ENCODE results near the gene MAGI2.

Gene MAGI2

DNA sequence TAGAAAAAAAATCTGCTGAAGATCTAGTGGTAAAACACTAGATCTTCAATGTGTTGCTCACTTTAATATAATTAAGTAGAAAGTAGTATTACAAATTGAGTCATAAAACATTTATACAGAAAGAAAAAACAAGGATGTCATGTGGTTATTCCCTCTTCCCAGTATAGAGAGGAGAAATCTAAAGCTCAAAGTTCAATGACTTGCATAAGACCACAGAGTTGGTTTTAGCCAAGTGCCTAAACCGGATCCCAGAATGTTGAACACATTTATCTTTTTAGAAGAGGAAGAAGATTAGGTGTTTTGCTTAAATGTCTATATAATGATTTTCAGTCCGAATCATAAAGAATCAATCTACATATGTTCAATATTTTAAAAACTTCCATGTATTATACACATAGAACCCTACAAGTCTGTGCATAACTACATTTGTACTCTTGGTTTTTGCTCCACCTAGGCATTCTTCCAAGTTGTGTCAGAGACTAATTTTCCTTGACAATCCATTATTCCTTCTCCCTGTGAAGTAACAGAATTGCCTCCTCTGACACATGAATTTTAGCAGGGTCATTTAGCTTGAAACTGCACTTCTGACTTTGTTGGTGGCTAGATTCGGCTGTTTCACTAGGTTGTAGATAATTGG is 389.2 kb downstream of the MAGI2 start:
- Histone ChIP-seq H3K4me3 (ENCODE audit: low read depth in 1 of 5, low read length in 5 of 5) (no peak overlapping the region), H3K9me3 (ENCODE audit: control insufficient read depth in 5 of 5, low read length in 5 of 5) (peaks cover 0 to 6% (median 0%) of the 10 kb centered on the region in 5 donors), H3K27ac (ENCODE audit: low read depth, low read length) (no peak overlapping the region), H3K36me3 (ENCODE audit: control insufficient read depth in 5 of 5, insufficient read depth in 5 of 5, low read length in 5 of 5) (no peaks in the 10 kb centered on the region), H3K27me3 (ENCODE audit: control insufficient read depth in 5 of 5, insufficient read depth in 4 of 5, low read length in 5 of 5) (no peaks in the 10 kb centered on the region), H3K9ac (ENCODE audit: low read length in 5 of 5) (no peak overlapping the region), H3K4me1 (ENCODE audit: control insufficient read depth in 5 of 5, insufficient read depth in 5 of 5, low read length in 5 of 5) (peaks cover 0 to 1% (median 0%) of the 10 kb centered on the region in 5 donors)

DNA sequence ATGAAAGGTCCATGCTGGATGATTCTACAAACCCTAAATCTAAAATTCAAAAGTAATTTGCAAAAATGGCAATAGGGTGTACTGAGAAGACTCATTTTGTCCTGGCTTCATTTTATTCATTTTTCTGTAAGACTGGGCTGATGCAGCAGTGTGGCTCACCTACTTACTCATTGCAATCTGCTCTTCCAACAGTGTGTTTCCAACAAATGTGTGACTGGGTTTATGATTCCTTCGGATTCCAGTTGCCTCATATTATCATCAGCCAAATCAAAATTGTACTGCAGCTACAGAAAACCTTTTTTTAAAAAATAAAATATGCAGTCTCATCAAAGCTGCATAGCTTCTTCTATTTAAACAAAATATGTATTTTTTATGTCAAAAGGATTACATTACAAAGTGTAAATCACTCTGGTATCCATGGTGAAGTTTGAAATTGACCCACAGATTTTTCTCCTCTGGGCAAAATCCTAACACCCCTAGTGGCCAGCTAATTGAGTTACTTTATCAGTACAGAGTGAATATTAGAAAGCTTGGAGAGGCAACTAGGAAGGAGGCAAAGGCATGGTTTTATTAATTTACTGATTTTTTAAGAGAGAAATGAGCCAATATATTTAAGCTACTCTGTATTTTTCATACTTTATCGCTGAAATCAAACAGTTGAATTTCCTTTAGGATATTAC is 390.3 kb downstream of the MAGI2 start:
- Histone ChIP-seq H3K27me3 (ENCODE audit: control insufficient read depth in 5 of 5, insufficient read depth in 4 of 5, low read length in 5 of 5) (no peaks in the 10 kb centered on the region), H3K36me3 (ENCODE audit: control insufficient read depth in 5 of 5, insufficient read depth in 5 of 5, low read length in 5 of 5) (no peaks in the 10 kb centered on the region), H3K27ac (ENCODE audit: low read depth, low read length) (no peak overlapping the region), H3K4me1 (ENCODE audit: control insufficient read depth in 5 of 5, insufficient read depth in 5 of 5, low read length in 5 of 5) (peaks cover 0 to 1% (median 0%) of the 10 kb centered on the region in 5 donors), H3K9ac (ENCODE audit: low read length in 5 of 5) (no peak overlapping the region), H3K4me3 (ENCODE audit: low read depth in 1 of 5, low read length in 5 of 5) (no peak overlapping the region), H3K9me3 (ENCODE audit: control insufficient read depth in 5 of 5, low read length in 5 of 5) (peaks cover 0 to 6% (median 0%) of the 10 kb centered on the region in 5 donors)

DNA sequence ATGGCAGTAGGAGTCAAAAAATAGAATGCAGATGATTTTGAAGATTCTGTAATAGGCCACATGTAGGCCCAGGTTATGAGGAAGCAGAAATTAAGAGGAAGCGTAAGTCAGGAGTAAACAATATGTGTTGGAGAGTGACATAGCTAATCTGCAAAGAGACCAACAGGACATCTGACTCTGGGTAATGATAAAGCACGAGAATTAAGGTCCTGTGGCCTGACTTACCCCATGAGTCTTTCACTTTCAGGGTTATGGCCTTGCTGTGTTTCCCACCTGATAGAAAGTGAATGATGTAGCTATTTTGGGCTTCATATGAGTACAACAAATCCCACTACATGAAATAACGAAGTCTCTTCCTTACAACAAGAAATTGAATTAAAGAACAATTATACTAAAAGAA is 393.0 kb downstream of the MAGI2 start:
- no peaks in the 10 kb centered on the region for H3K36me3 ChIP-seq (ENCODE audit: control insufficient read depth in 5 of 5, insufficient read depth in 5 of 5, low read length in 5 of 5)
- no peak overlapping the region for H3K9ac ChIP-seq (ENCODE audit: low read length in 5 of 5)
- no peak overlapping the region for H3K4me3 ChIP-seq (ENCODE audit: low read depth in 1 of 5, low read length in 5 of 5)
- H3K27me3 ChIP-seq (ENCODE audit: control insufficient read depth in 5 of 5, insufficient read depth in 4 of 5, low read length in 5 of 5): no peaks in the 10 kb centered on the region
- H3K27ac ChIP-seq (ENCODE audit: low read depth, low read length): no peak overlapping the region
- peaks cover 0 to 1% (median 0%) of the 10 kb centered on the region in 5 donors for H3K4me1 ChIP-seq (ENCODE audit: control insufficient read depth in 5 of 5, insufficient read depth in 5 of 5, low read length in 5 of 5)
- no peaks in the 10 kb centered on the region for H3K9me3 ChIP-seq (ENCODE audit: control insufficient read depth in 5 of 5, low read length in 5 of 5)

DNA sequence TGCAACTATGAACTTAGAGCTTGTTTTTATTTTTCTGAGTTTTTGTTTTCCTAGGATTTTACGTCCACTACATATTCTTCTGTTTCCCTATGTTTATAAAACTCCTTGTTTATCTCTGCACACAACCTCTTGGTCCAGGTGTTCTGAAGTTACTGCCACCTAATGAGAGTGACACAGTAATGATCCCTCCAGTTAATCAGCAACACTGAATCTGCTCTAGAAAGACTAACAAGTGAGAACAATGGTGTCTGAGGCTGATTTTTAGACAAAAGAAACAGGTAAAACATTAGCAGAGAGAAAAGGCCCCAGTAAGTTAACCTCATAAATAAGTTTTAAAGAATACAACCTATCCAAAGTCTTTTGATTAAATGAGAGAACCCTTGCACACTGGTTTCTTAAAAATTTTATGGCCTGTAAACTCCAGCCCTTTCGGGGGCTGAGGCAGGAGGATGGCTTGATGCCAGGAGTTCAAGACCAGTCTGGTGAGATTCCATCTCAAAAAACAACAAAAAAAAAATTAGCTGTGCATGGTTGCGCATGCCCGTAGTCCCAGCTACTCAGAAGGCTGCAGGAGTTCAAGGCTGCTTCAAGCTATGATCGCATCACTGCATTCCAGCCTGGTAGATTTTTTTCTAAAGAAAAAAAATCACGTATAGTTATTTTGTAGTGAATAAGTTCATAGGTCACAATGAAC is 397.6 kb downstream of the MAGI2 start:
- Histone ChIP-seq H3K36me3 (ENCODE audit: control insufficient read depth in 5 of 5, insufficient read depth in 5 of 5, low read length in 5 of 5) (no peaks in the 10 kb centered on the region), H3K9ac (ENCODE audit: low read length in 5 of 5) (no peak overlapping the region), H3K9me3 (ENCODE audit: control insufficient read depth in 5 of 5, low read length in 5 of 5) (no peaks in the 10 kb centered on the region), H3K4me1 (ENCODE audit: control insufficient read depth in 5 of 5, insufficient read depth in 5 of 5, low read length in 5 of 5) (no peaks in the 10 kb centered on the region), H3K27ac (ENCODE audit: low read depth, low read length) (no peak overlapping the region), H3K27me3 (ENCODE audit: control insufficient read depth in 5 of 5, insufficient read depth in 4 of 5, low read length in 5 of 5) (no peaks in the 10 kb centered on the region), H3K4me3 (ENCODE audit: low read depth in 1 of 5, low read length in 5 of 5) (no peak overlapping the region)

DNA sequence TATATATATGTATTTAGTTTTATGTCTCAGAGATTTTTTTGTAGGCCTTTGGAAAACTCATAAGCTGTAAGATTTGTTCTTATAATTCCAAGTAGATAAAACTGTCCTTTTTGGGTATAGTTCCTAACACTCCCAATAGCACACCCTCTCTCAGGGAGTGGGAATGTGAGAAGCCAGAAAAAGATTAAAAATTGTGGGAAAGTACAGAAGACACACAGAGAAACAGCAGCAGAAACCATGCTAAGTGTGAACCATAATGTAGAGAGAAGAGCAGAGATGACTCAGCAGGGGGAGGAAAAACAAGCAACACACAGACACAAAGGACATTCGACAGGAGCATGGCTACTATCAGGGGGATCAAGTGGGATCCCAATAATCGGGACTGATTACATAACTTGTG is 401.6 kb downstream of the MAGI2 start:
- no peaks in the 10 kb centered on the region for H3K36me3 ChIP-seq (ENCODE audit: control insufficient read depth in 5 of 5, insufficient read depth in 5 of 5, low read length in 5 of 5)
- H3K9ac ChIP-seq (ENCODE audit: low read length in 5 of 5): no peak overlapping the region
- no peak overlapping the region for H3K27ac ChIP-seq (ENCODE audit: low read depth, low read length)
- no peaks in the 10 kb centered on the region for H3K9me3 ChIP-seq (ENCODE audit: control insufficient read depth in 5 of 5, low read length in 5 of 5)
- no peaks in the 10 kb centered on the region for H3K4me1 ChIP-seq (ENCODE audit: control insufficient read depth in 5 of 5, insufficient read depth in 5 of 5, low read length in 5 of 5)
- H3K4me3 ChIP-seq (ENCODE audit: low read depth in 1 of 5, low read length in 5 of 5): no peak overlapping the region
- no peaks in the 10 kb centered on the region for H3K27me3 ChIP-seq (ENCODE audit: control insufficient read depth in 5 of 5, insufficient read depth in 4 of 5, low read length in 5 of 5)

DNA sequence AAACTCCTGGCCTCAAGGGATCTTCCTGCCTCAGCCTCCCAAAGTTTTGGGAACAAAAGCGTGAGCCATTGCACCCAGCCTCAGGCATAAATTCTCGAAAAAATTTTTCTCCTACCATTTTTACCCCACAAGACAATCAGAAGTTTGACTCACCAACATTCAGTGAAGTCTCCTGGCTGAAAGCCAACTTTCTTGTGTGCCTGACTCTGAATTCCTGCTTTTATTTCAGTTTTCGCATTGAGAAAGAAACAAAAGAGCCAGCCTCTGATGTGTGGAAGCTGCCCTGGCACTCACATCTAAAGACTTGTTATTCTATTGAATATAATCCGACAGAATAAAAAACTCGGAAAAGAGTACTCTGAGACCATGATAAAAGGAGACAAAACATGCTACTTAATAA is 402.9 kb downstream of the MAGI2 start:
- no peaks in the 10 kb centered on the region for H3K36me3 ChIP-seq (ENCODE audit: control insufficient read depth in 5 of 5, insufficient read depth in 5 of 5, low read length in 5 of 5)
- no peaks in the 10 kb centered on the region for H3K4me1 ChIP-seq (ENCODE audit: control insufficient read depth in 5 of 5, insufficient read depth in 5 of 5, low read length in 5 of 5)
- H3K27me3 ChIP-seq (ENCODE audit: control insufficient read depth in 5 of 5, insufficient read depth in 4 of 5, low read length in 5 of 5): no peaks in the 10 kb centered on the region
- H3K9me3 ChIP-seq (ENCODE audit: control insufficient read depth in 5 of 5, low read length in 5 of 5): no peaks in the 10 kb centered on the region
- H3K4me3 ChIP-seq (ENCODE audit: low read depth in 1 of 5, low read length in 5 of 5): no peak overlapping the region
- no peak overlapping the region for H3K9ac ChIP-seq (ENCODE audit: low read length in 5 of 5)
- no peak overlapping the region for H3K27ac ChIP-seq (ENCODE audit: low read depth, low read length)

DNA sequence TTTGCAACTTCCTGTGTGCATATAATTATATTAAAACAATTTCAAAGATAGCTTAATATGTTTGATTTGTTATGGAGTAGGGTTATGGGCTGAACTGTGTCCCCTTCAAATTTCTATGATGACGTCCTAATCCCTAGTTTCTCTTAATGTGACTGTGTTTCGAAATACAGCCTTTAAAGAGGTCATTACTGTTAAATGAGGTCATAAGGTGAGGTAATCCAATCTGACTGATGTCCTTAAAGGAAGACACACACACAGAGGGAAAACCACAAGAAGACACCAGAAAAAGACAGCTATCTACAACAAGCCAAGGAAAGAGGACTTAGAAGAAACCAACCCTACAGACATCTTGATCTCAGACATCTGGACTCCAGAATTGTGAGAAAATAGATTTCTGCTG is 407.4 kb downstream of the MAGI2 start:
- H3K27ac ChIP-seq (ENCODE audit: low read depth, low read length): no peak overlapping the region
- no peaks in the 10 kb centered on the region for H3K27me3 ChIP-seq (ENCODE audit: control insufficient read depth in 5 of 5, insufficient read depth in 4 of 5, low read length in 5 of 5)
- no peaks in the 10 kb centered on the region for H3K4me1 ChIP-seq (ENCODE audit: control insufficient read depth in 5 of 5, insufficient read depth in 5 of 5, low read length in 5 of 5)
- no peak overlapping the region for H3K4me3 ChIP-seq (ENCODE audit: low read depth in 1 of 5, low read length in 5 of 5)
- H3K9ac ChIP-seq (ENCODE audit: low read length in 5 of 5): no peak overlapping the region
- H3K9me3 ChIP-seq (ENCODE audit: control insufficient read depth in 5 of 5, low read length in 5 of 5): no peaks in the 10 kb centered on the region
- H3K36me3 ChIP-seq (ENCODE audit: control insufficient read depth in 5 of 5, insufficient read depth in 5 of 5, low read length in 5 of 5): no peaks in the 10 kb centered on the region

DNA sequence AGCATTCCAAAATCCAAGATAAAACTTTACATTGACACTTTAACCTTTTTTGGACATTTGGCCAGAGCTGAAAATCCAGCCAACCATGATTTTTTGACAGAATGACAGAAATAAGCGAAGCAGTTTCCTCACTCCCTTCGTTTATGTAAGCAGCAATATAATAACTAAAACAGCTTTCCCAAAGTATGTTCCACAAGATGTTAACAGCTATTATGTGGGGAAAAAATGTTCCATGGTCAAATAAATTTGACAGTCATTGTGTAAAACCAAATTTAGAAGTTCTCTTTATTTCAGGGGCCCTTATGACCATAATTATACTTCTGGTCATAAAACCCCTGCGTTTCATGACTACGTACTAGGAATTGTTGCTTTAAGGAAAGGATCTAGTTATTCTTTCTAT is 416.5 kb downstream of the MAGI2 start:
- Histone ChIP-seq H3K27me3 (ENCODE audit: control insufficient read depth in 5 of 5, insufficient read depth in 4 of 5, low read length in 5 of 5) (no peaks in the 10 kb centered on the region), H3K4me1 (ENCODE audit: control insufficient read depth in 5 of 5, insufficient read depth in 5 of 5, low read length in 5 of 5) (no peaks in the 10 kb centered on the region), H3K27ac (ENCODE audit: low read depth, low read length) (no peak overlapping the region), H3K9me3 (ENCODE audit: control insufficient read depth in 5 of 5, low read length in 5 of 5) (no peaks in the 10 kb centered on the region), H3K36me3 (ENCODE audit: control insufficient read depth in 5 of 5, insufficient read depth in 5 of 5, low read length in 5 of 5) (no peaks in the 10 kb centered on the region), H3K4me3 (ENCODE audit: low read depth in 1 of 5, low read length in 5 of 5) (no peak overlapping the region), H3K9ac (ENCODE audit: low read length in 5 of 5) (no peak overlapping the region)

DNA sequence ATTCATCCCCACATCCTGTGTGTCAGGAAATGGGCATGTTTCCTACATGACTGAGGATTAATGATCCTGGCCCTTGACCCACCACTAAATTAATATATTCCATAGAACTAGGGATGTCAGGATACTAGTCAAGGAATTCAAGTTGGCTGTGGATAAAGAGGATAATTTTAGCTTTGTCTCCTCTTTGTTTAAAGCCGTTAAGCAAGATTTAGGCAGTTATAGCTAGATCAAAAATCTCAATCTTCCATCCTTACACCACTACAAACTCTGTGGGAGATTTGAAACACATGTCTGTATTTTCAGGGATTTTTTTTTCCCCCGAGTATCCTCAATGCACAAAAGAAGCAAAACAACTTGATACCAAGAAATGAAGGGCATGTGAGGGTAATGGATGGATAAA is 417.1 kb downstream of the MAGI2 start:
- Histone ChIP-seq H3K36me3 (ENCODE audit: control insufficient read depth in 5 of 5, insufficient read depth in 5 of 5, low read length in 5 of 5) (no peaks in the 10 kb centered on the region), H3K4me3 (ENCODE audit: low read depth in 1 of 5, low read length in 5 of 5) (no peak overlapping the region), H3K9ac (ENCODE audit: low read length in 5 of 5) (no peak overlapping the region), H3K27ac (ENCODE audit: low read depth, low read length) (no peak overlapping the region), H3K9me3 (ENCODE audit: control insufficient read depth in 5 of 5, low read length in 5 of 5) (no peaks in the 10 kb centered on the region), H3K27me3 (ENCODE audit: control insufficient read depth in 5 of 5, insufficient read depth in 4 of 5, low read length in 5 of 5) (no peaks in the 10 kb centered on the region), H3K4me1 (ENCODE audit: control insufficient read depth in 5 of 5, insufficient read depth in 5 of 5, low read length in 5 of 5) (no peaks in the 10 kb centered on the region)

DNA sequence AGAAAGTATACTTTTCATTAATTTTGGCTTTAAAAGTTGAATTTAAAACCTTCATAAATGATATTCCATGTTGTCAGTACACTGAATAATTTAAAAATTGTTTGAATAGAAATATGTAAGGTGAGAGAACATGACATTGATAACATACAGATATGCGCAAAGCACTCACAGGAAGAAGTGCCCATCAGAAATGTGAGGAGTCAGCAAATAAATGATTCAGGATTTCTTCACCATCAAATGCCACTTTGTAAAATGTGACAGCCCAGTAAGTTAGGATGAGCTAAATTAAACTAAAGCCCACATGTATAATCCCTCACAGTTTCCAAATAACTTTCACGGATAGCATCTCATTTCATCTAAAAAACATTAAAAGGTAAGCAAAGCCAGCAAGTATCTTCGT is 417.6 kb downstream of the MAGI2 start:
- Histone ChIP-seq H3K4me3 (ENCODE audit: low read depth in 1 of 5, low read length in 5 of 5) (no peak overlapping the region), H3K9me3 (ENCODE audit: control insufficient read depth in 5 of 5, low read length in 5 of 5) (no peaks in the 10 kb centered on the region), H3K27ac (ENCODE audit: low read depth, low read length) (no peak overlapping the region), H3K4me1 (ENCODE audit: control insufficient read depth in 5 of 5, insufficient read depth in 5 of 5, low read length in 5 of 5) (no peaks in the 10 kb centered on the region), H3K9ac (ENCODE audit: low read length in 5 of 5) (no peak overlapping the region), H3K27me3 (ENCODE audit: control insufficient read depth in 5 of 5, insufficient read depth in 4 of 5, low read length in 5 of 5) (no peaks in the 10 kb centered on the region), H3K36me3 (ENCODE audit: control insufficient read depth in 5 of 5, insufficient read depth in 5 of 5, low read length in 5 of 5) (no peaks in the 10 kb centered on the region)

All from subcutaneous abdominal adipose tissue (tissue), 5 donors.